NCI-H128 (cell line): Measurements from ENCODE around the gene THRB.
"Not testable (repeated sequence)": the region's sequence is repeated elsewhere in the genome, so short reads cannot be mapped to it uniquely, and the experiment has no call there.

Experiments
- DNase-seq: peaks from one replicate; lab custom pipeline; 2025; ENCODE audit not compliant: unreplicated experiment; lab: John Stamatoyannopoulos, UW

Gene THRB

GRCh38 chr3:24120434-24120833, 374.2 kb downstream of the THRB start:
- DNase-seq: no peak

DNA sequence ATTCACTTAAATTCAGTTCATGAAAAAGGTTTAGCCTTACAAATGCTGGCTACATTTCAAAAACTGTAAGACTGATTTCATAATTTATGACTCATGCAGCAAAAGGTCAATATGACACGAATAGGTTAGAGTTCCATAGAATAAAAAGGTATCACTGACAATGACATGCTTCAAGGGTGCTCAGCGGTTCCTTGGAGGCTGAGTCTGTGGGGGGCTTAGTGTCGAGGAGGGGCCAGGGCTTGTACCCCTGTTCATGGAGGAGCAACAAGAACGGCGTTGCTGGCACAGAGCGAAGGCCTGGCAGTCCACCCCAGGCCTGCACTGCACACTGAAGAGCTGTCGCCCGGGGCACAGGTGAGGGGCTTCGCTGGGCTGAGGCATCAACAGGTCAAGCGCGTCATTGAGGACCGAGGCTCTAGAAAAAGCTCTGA, 375.3 kb downstream of the THRB start:
- DNase-seq: no peak

GRCh38 chr3:24117508-24117907, 377.1 kb downstream of the THRB start:
- no peak for DNase-seq

- DNase-seq: no peak
These were observed 382.9 kb downstream of the THRB start for GRCh38 chr3:24111711-24112110.

- DNase-seq: no peak
These were observed 384.6 kb downstream of the THRB start for GRCh38 chr3:24110051-24110450.

DNA sequence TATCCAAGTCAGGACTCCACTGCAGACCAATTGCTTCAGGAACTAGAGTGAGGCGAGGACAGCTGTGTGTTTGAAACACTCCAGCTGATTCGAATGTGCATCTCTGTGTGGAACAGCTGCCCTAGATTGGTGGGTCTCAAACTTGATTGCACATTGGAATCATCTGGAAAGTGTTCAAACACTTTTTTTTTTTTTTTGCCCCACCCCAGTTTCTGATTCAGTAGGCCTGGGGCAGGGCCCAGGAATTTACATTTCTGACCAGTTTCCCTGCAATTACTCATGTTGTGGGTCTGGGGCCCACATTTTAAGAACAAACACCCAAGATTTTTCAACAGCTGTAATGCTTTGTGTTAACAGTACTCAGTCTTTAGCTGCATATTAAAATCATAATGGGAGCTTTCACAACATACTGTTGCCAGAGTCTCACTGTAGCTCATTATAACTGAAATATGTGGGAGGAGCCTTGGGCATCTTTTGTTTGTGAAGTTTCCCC, 392.9 kb downstream of the THRB start:
- no peak for DNase-seq

DNA sequence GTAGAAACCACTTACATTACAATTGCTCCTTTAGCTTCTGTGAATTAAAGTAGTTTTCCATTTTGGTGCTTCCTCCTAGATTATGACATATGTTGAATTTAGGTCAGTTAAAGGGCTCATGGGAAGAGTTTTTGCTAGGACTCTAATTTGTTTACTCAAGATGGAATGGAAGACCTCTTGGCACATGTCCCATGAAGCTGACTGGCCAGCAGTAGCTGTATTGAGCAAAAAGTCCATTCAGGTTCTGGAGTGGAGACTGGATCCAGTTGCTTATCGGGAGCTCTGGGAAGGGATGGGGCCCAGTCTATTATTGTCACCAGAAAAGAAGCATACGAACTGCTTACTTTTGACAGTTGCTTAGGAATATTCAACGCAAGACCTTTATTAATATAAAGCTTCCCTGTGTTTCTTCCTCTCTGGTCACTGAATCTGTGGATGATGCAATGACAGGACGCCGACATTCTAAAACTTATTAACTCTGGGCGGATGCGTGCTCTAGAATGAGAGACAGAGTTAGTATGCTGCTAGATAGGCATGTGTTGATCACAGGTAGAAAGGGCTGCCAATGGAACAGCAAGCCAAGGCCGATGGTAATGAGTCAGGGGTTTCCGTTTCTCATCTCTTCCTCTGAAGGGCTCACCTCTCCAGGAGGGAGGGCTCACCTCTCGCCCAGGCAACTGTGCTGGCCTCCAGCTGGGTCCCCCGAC, 393.8 kb downstream of the THRB start:
- DNase-seq: no peak

DNA sequence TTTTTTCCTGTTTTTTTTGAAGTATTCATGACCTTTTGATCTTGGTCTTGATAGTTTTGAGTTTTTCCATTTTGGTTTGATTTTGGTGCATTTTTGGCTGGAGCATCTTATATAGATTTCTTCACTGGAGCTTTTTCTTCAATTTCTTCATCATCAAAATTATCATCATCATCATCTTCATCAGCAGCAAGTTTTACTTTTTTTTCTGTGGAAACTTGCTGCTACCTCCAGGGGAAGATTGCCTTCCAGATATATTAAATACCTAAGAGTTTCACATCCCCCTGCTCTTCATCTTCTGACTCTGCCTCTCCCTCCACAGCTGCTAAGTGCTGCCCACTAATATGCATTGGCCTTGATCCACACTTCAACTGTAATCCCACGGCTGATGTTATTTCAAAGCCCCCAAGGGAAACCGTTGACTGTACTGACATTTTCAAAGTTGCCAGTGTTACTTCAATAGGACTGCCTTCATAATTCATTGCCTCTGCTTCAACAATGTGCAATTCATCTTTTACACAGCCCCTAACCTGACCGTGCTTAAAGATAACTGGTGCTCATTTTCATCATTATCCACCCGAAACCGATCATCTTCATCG, 397.9 kb downstream of the THRB start:
- no peak for DNase-seq

GRCh38 chr3:24096271-24096670, 398.4 kb downstream of the THRB start:
- no peak for DNase-seq

- not testable (repeated sequence) for DNase-seq
These were observed 399.8 kb downstream of the THRB start for GRCh38 chr3:24094818-24095217.

- DNase-seq: no peak
These were observed 405.9 kb downstream of the THRB start for GRCh38 chr3:24088782-24089181.

DNA sequence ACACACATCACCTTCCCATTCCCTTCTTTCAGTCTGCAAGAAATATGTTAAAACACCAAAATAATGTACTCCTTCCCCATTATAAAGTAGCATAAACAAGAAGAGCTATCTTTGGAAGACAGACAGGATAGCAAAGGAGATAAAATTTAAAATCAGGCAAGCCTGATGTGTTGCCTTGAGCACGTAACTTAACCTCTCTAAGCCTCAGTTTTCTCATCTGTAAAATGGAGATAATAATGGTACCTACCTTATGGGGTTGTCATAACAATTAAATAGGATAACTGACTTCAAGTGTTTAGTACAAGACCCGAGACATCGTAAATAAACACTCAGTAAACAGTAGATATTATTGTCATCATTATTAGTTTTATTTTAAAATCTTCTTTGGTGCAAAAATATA, 407.2 kb downstream of the THRB start:
- DNase-seq: no peak

DNA sequence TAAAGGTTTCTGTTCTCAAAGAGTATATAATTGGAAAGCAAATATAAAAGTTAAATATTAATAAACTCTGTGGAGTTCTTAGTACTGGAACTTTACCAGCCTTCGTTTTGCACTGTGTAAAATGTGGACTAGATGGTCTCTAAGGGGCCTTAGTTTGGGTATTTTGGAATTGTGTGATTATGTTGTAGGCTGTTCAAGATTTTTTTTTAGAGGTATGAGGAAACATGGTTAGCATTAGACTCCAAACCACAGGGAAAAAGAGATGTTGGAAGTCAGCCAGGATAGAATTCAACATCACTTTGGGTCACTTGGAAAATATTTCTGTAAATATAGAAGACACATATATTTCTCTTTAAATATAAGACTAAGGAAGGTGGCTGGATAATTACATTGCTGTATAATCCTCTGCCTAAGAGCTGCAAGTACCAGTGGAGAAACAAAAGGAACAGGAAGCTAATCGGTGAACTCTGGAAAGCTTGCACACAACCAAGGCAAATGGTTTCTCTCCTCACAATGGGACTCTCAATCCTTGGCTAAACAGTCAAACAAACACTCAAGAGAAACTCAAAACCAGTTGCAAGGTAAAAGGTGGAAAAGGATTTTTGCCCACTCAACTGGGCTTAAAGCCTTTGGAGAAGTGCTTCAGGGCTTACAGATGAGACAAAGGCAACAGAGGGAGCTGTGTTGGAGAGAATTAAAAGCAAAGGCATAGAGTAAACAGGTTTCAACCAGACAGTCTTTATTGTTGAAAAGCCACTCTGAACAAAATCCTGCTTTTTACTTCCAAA, 407.8 kb downstream of the THRB start:
- DNase-seq: peak; percentile 88

DNA sequence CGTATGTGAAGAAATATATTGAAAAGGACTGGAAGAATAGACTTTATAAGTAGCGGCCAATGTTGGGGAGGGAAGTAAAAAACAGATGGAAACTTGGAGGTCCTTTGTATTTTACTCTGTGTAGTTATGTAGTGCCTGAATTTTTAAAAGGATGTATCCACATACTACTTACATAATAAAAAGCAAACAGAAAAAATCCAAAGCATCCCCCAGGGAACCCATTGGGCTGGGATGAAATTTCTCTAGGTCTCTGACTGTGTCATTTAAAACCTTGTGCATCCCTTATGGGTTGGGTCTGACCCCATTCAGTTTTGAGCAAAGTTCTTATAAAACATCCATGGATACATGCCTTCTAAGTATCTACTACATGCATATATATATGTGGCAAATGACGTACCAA, 408.4 kb downstream of the THRB start:
- no peak for DNase-seq

DNA sequence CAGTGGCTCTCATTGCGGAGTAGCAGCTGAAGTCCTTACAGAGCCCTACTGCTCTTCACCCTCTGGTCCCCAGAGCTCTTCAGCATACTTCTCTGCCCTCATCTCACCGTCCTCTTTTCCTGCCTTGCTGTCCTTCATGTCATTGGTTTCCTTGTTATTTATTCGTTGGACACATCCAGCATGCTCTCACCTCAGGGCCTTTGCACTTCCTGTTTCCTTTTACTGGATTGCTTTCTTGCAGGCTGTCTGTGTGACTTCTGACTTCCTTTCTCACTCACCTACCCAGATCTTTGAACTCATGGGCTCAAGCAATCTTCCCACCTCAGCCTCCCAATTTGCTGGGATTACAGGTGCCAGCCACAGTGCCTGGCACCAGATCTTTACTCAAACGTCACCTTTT, 422.5 kb downstream of the THRB start:
- DNase-seq: no peak

DNA sequence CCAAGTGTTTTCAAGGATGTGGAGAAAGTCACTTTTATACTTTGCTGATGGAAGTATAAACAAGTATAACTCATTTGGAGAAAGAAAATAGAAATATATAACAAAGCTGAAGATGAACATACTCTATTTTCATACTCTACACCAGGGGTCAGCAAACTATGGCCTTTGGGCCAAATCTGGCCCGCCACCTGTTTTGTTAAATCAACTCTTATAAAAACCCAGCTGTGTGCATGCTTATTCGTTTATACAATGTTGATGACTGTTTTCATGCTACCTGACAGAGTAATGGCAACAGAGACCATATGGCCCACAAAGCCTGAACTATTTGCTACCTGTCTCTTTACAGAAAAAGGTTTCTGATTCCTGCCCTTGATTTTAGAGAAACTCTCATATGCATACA, 425.6 kb downstream of the THRB start:
- no peak for DNase-seq

GRCh38 chr3:24067483-24067882, 427.2 kb downstream of the THRB start:
- DNase-seq: no peak
